Naive B cell (primary cell): ENCODE measurements around the gene RAP1GAP2. TPM values are rescaled to one million over a fixed set of nuclear protein-coding genes. Genes with fewer than 3 reads are reported as not detected.

Experiments used
- ATAC-seq, 2 donors: fragments of 150-1000 bp; cut with Tn5 transposase; 2 replicates each; pipeline ENCODE4 v1.10.0; 2021; ENCODE audit warnings: low read depth in 2 of 2, mild to moderate bottlenecking in 2 of 2, moderate library complexity in 2 of 2
- DNase-seq: peaks from one replicate; pipeline ENCODE4 v3.0.0; 2022
- H3K27ac Mint-ChIP-seq, 6 donors: one replicate each; pipeline ENCODE4 v1.8.0; 2020 to 2022; ENCODE audit warnings: mild to moderate bottlenecking in 6 of 6, mixed read lengths in 6 of 6, moderate library complexity in 5 of 6, inconsistent platforms in 2 of 6
- H3K27me3 Mint-ChIP-seq, 3 donors: one replicate each; pipeline ENCODE4 v1.8.0; 2021 to 2022; ENCODE audit warnings: mixed read lengths in 3 of 3, mild to moderate bottlenecking in 1 of 3
- H3K36me3 Mint-ChIP-seq, 2 donors: one replicate each; pipeline ENCODE4 v1.8.0; 2020 to 2022; ENCODE audit warnings: mixed read lengths in 2 of 2, inconsistent platforms in 1 of 2, mild to moderate bottlenecking in 1 of 2
- H3K4me1 Mint-ChIP-seq, 3 donors: one replicate each; pipeline ENCODE4 v1.8.0; 2020 to 2022; ENCODE audit warnings: mixed read lengths in 3 of 3, inconsistent platforms in 1 of 3, mild to moderate bottlenecking in 1 of 3, moderate library complexity in 1 of 3
- H3K4me3 Mint-ChIP-seq, 8 donors: one replicate each; pipeline ENCODE4 v1.8.0; 2020 to 2022; ENCODE audit warnings: mild to moderate bottlenecking in 8 of 8, mixed read lengths in 8 of 8, moderate library complexity in 8 of 8, inconsistent platforms in 2 of 8
- H3K9me3 Mint-ChIP-seq, 7 donors: one replicate each; pipeline ENCODE4 v1.8.0; 2020 to 2022; ENCODE audit warnings: mixed read lengths in 7 of 7, mild to moderate bottlenecking in 5 of 7, inconsistent platforms in 2 of 7, moderate library complexity in 1 of 7
- polyA plus RNA-seq, 6 donors: library from polyadenylated mRNA; unstranded; fragments of 300-500 nt; fragmentation: Illumina TruSeq; gene quantifications; one replicate each; pipeline ENCODE4 v1.2.3, GENCODE V29; 2021; ENCODE audit warnings: low read depth in 6 of 6

The RAP1GAP2 gene
- polyA plus RNA-seq: 1 to 10 TPM in 3 of 6 donors, under 1 TPM in 2, not detected in 1; 0.96 to 2.9 (median 1.4) TPM

- H3K36me3 Mint-ChIP-seq: peaks cover 0 to 7% of the 10 kb centered on the region in 2 donors
- H3K9me3 Mint-ChIP-seq: no peaks in the 10 kb centered on the region
- H3K4me1 Mint-ChIP-seq: peaks cover 56 to 81% (median 80%) of the 10 kb centered on the region in 3 donors
- ATAC-seq: peak; percentile 51 to 56
- peak within 1 kb of the TSS; percentile 86 to 99 (median 90) for H3K4me3 Mint-ChIP-seq
- peak; percentile 58 for DNase-seq
- H3K27me3 Mint-ChIP-seq: no peaks in the 10 kb centered on the region
- peak within 1 kb of the TSS; percentile 27 to 90 (median 72) for H3K27ac Mint-ChIP-seq
Observed at GRCh38 chr17:2796164-2797125, at the start of gene RAP1GAP2. Gene RAP1GAP2 (plus strand): TSS chr17:2796438. CDS start chr17:2796528, 90 bp downstream.

GRCh38 chr17:2749058-2749783, 47.0 kb upstream of the RAP1GAP2 start, which contains the start of gene CCDC92B:
Gene CCDC92B (minus strand): TSS chr17:2749652. CDS start chr17:2735145, 14,507 bp downstream.
- ATAC-seq (no peak), DNase-seq (no peak)
- Mint-ChIP-seq H3K4me3 (peak within 1 kb of the TSS in 2 of 8 donors; percentile 16 to 43), H3K27ac (peak within 1 kb of the TSS in 1 of 6 donors; percentile 16), H3K27me3 (peaks cover 49 to 80% (median 57%) of the 10 kb centered on the region in 3 donors), H3K4me1 (peaks cover 0 to 2% (median 0%) of the 10 kb centered on the region in 3 donors), H3K36me3 (no peaks in the 10 kb centered on the region), H3K9me3 (peaks cover 0 to 6% (median 0%) of the 10 kb centered on the region in 7 donors)

- Mint-ChIP-seq H3K9me3 (peaks cover 0 to 6% (median 0%) of the 10 kb centered on the region in 7 donors), H3K27me3 (peaks cover 44 to 80% (median 51%) of the 10 kb centered on the region in 3 donors), H3K4me1 (peaks cover 0 to 2% (median 0%) of the 10 kb centered on the region in 3 donors), H3K27ac (no peak overlapping the region), H3K36me3 (no peaks in the 10 kb centered on the region), H3K4me3 (peak overlapping the region in 1 of 8 donors; percentile 16)
- peak; percentile 92 to 97 for ATAC-seq
- DNase-seq: peak; percentile 71
Observed at GRCh38 chr17:2749784-2750181, 46.5 kb upstream of the RAP1GAP2 start.

- Mint-ChIP-seq H3K27ac (no peak overlapping the region), H3K27me3 (peaks cover 41 to 77% (median 42%) of the 10 kb centered on the region in 3 donors), H3K9me3 (peaks cover 0 to 6% (median 0%) of the 10 kb centered on the region in 7 donors), H3K4me3 (no peak overlapping the region), H3K4me1 (peaks cover 0 to 4% (median 0%) of the 10 kb centered on the region in 3 donors), H3K36me3 (no peaks in the 10 kb centered on the region)
- ATAC-seq: no peak
- DNase-seq: no peak
Observed at GRCh38 chr17:2750721-2751120, 45.5 kb upstream of the RAP1GAP2 start.

GRCh38 chr17:2751491-2751890, 44.7 kb upstream of the RAP1GAP2 start:
- Mint-ChIP-seq H3K27me3 (peaks cover 43 to 81% (median 43%) of the 10 kb centered on the region in 3 donors), H3K36me3 (no peaks in the 10 kb centered on the region), H3K27ac (no peak overlapping the region), H3K4me3 (peak overlapping the region in 1 of 8 donors; percentile 43), H3K9me3 (peaks cover 0 to 6% (median 0%) of the 10 kb centered on the region in 7 donors), H3K4me1 (peaks cover 3 to 7% (median 6%) of the 10 kb centered on the region in 3 donors)
- DNase-seq (no peak), ATAC-seq (no peak)

GRCh38 chr17:2755891-2756724, 40.1 kb upstream of the RAP1GAP2 start:
- Mint-ChIP-seq H3K27me3 (peaks cover 43 to 80% (median 45%) of the 10 kb centered on the region in 3 donors), H3K4me3 (peak overlapping the region in 6 of 8 donors; percentile 39 to 74 (median 67)), H3K9me3 (peaks cover 0 to 4% (median 1%) of the 10 kb centered on the region in 7 donors), H3K4me1 (peaks cover 3 to 9% (median 6%) of the 10 kb centered on the region in 3 donors), H3K27ac (peak overlapping the region in 1 of 6 donors; percentile 20), H3K36me3 (no peaks in the 10 kb centered on the region)
- no peak for DNase-seq
- peak in 1 of 2 donors; percentile 28 for ATAC-seq

- peaks cover 0 to 4% (median 0%) of the 10 kb centered on the region in 7 donors for H3K9me3 Mint-ChIP-seq
- peaks cover 3 to 9% (median 6%) of the 10 kb centered on the region in 3 donors for H3K4me1 Mint-ChIP-seq
- ATAC-seq (no peak), DNase-seq (no peak)
- H3K27me3 Mint-ChIP-seq: peaks cover 33 to 79% (median 50%) of the 10 kb centered on the region in 3 donors
- no peaks in the 10 kb centered on the region for H3K36me3 Mint-ChIP-seq
- H3K4me3 Mint-ChIP-seq: no peak overlapping the region
- H3K27ac Mint-ChIP-seq: no peak overlapping the region
Observed at GRCh38 chr17:2758870-2759269, 37.4 kb upstream of the RAP1GAP2 start.

GRCh38 chr17:2770129-2770528, 26.1 kb upstream of the RAP1GAP2 start:
- Mint-ChIP-seq H3K9me3 (no peaks in the 10 kb centered on the region), H3K27me3 (peaks cover 24 to 50% (median 29%) of the 10 kb centered on the region in 3 donors)

GRCh38 chr17:2775206-2775605, 21.0 kb upstream of the RAP1GAP2 start:
- Mint-ChIP-seq H3K9me3 (no peaks in the 10 kb centered on the region), H3K4me3 (peak overlapping the region in 5 of 8 donors; percentile 18 to 82 (median 64)), H3K36me3 (no peaks in the 10 kb centered on the region), H3K27me3 (peaks cover 38 to 74% (median 62%) of the 10 kb centered on the region in 3 donors), H3K27ac (peak overlapping the region in 1 of 6 donors; percentile 24), H3K4me1 (peaks cover 4 to 18% (median 11%) of the 10 kb centered on the region in 3 donors)
- DNase-seq (no peak), ATAC-seq (no peak)

More at GRCh38 chr17:2770129-2770528, 26.1 kb upstream of the RAP1GAP2 start:
- Mint-ChIP-seq H3K4me3 (no peak overlapping the region), H3K36me3 (no peaks in the 10 kb centered on the region), H3K4me1 (peaks cover 0 to 2% (median 1%) of the 10 kb centered on the region in 3 donors), H3K27ac (no peak overlapping the region)
- ATAC-seq (no peak), DNase-seq (no peak)

GRCh38 chr17:2776589-2777241, 19.5 kb upstream of the RAP1GAP2 start:
- Mint-ChIP-seq H3K36me3 (no peaks in the 10 kb centered on the region), H3K4me1 (peaks cover 4 to 18% (median 11%) of the 10 kb centered on the region in 3 donors), H3K27ac (no peak overlapping the region), H3K9me3 (no peaks in the 10 kb centered on the region), H3K4me3 (peak overlapping the region in 5 of 8 donors; percentile 53 to 82 (median 57)), H3K27me3 (peaks cover 38 to 74% (median 62%) of the 10 kb centered on the region in 3 donors)
- ATAC-seq (peak; percentile 67 to 68), DNase-seq (no peak)

- H3K9me3 Mint-ChIP-seq: no peaks in the 10 kb centered on the region
- H3K4me3 Mint-ChIP-seq: peak overlapping the region in 5 of 8 donors; percentile 46 to 64 (median 55)
- H3K27ac Mint-ChIP-seq: no peak overlapping the region
- no peak for ATAC-seq
- peaks cover 4 to 18% (median 11%) of the 10 kb centered on the region in 3 donors for H3K4me1 Mint-ChIP-seq
- H3K36me3 Mint-ChIP-seq: no peaks in the 10 kb centered on the region
- peaks cover 38 to 73% (median 60%) of the 10 kb centered on the region in 3 donors for H3K27me3 Mint-ChIP-seq
- no peak for DNase-seq
Observed at GRCh38 chr17:2777242-2777867, 18.9 kb upstream of the RAP1GAP2 start.
